CD4-positive, alpha-beta T cell (primary cell): ENCODE measurements around the gene ARPC5L. TPM values are rescaled to one million over a fixed set of nuclear protein-coding genes. Genes with fewer than 3 reads are reported as not detected.

Experiments used
- ATAC-seq: fragments of 200-7000 bp; cut with Tn5 transposase; one replicate; pipeline ENCODE4 v1.10.0; 2022; ENCODE audit warnings: mild to moderate bottlenecking; ENCODE audit not compliant: poor library complexity
- CTCF ChIA-PET: fragments of 350-600 bp; sonication (Branson Sonifier 250); formaldehyde crosslinking; loops from one replicate; lab custom pipeline; 2021; ENCODE audit warnings: antibody characterized with exemption, inconsistent platforms; lab: Charles Lee
- POLR2A ChIA-PET: fragments of 350-600 bp; sonication (Branson Sonifier 250); formaldehyde crosslinking; loops from one replicate; lab custom pipeline; 2021; ENCODE audit warnings: antibody characterized with exemption, inconsistent platforms; lab: Charles Lee
- DNase-seq, 14 experiments: peaks; one replicate each; pipeline ENCODE4 v3.0.0-alpha.2; 2013 to 2020; ENCODE audit warnings: mixed read lengths in 2 of 14
- H3K27ac ChIP-seq, 2 donors: one replicate each; pipeline versions ENCODE4 v1.5.1 to v1.7.0; 2013; ENCODE audit warnings: low read length in 2 of 2, low read depth in 1 of 2, mild to moderate bottlenecking in 1 of 2
- H3K27me3 ChIP-seq, 2 experiments: 1 replicate in 1 of 2; 2 replicates in 1 of 2; pipeline versions ENCODE4 v1.6.1 to v1.7.0; 2013; ENCODE audit warnings: low read length in 2 of 2, control low read depth in 1 of 2, mild to moderate bottlenecking in 1 of 2, moderate library complexity in 1 of 2; ENCODE audit not compliant: insufficient read depth in 2 of 2, control insufficient read depth in 1 of 2
- H3K36me3 ChIP-seq: one replicate; pipeline ENCODE4 v1.6.1; 2013; ENCODE audit warnings: low read length, control low read depth; ENCODE audit not compliant: insufficient read depth
- H3K4me1 ChIP-seq: one replicate; pipeline ENCODE4 v1.6.1; 2013; ENCODE audit warnings: low read length, control low read depth; ENCODE audit not compliant: insufficient read depth
- H3K4me3 ChIP-seq: one replicate; pipeline ENCODE4 v1.5.1; 2013; ENCODE audit warnings: mild to moderate bottlenecking, low read length, moderate library complexity
- H3K9me3 ChIP-seq, 2 experiments: 1 replicate in 1 of 2; 2 replicates in 1 of 2; pipeline versions ENCODE4 v1.6.1 to v1.7.0; 2013; ENCODE audit warnings: low read length in 2 of 2, mild to moderate bottlenecking in 2 of 2, control low read depth in 1 of 2, moderate library complexity in 1 of 2; ENCODE audit not compliant: control insufficient read depth in 1 of 2, insufficient read depth in 1 of 2
- H3K27ac Mint-ChIP-seq: one replicate; pipeline ENCODE4 v1.8.0; 2020; ENCODE audit warnings: mixed read lengths
- H3K27me3 Mint-ChIP-seq: one replicate; pipeline ENCODE4 v1.8.0; 2021; ENCODE audit warnings: mixed read lengths
- H3K36me3 Mint-ChIP-seq: one replicate; pipeline ENCODE4 v1.8.0; 2021; ENCODE audit warnings: low read depth, mixed read lengths
- H3K4me1 Mint-ChIP-seq: one replicate; pipeline ENCODE4 v1.8.0; 2021; ENCODE audit warnings: low read depth, mixed read lengths
- H3K4me3 Mint-ChIP-seq: one replicate; pipeline ENCODE4 v1.8.0; 2020; ENCODE audit warnings: mild to moderate bottlenecking, mixed read lengths
- H3K9me3 Mint-ChIP-seq: one replicate; pipeline ENCODE4 v1.8.0; 2020; ENCODE audit warnings: mixed read lengths
- CTCF ChIP-seq: fragments of 200-600 bp; IDR thresholded peaks from one replicate; pipeline ENCODE4 v1.8.0; 2022; ENCODE audit warnings: antibody characterized with exemption, mild to moderate bottlenecking
- intact Hi-C, 2 experiments: fragments of 100-400 bp; cut with DNase I in 1 of 2; cut with micrococcal nuclease in 1 of 2; formaldehyde crosslinking; loops; one replicate each; pipeline versions ENCODE4 v1.15.1 to v1.9.0; 2023 to 2025; cut with DNase I, micrococcal nuclease
- total RNA-seq, 174 experiments: library from RNA in 2 of 174; stranded (reverse) in 2 of 174; gene quantifications; one replicate each; pipeline ENCODE4 v1.2.3 and lab custom pipeline; 2021 to 2026

The ARPC5L gene
- total RNA-seq, 2 experiments from 2014 or later: 36.8 to 37.0 TPM

DNA sequence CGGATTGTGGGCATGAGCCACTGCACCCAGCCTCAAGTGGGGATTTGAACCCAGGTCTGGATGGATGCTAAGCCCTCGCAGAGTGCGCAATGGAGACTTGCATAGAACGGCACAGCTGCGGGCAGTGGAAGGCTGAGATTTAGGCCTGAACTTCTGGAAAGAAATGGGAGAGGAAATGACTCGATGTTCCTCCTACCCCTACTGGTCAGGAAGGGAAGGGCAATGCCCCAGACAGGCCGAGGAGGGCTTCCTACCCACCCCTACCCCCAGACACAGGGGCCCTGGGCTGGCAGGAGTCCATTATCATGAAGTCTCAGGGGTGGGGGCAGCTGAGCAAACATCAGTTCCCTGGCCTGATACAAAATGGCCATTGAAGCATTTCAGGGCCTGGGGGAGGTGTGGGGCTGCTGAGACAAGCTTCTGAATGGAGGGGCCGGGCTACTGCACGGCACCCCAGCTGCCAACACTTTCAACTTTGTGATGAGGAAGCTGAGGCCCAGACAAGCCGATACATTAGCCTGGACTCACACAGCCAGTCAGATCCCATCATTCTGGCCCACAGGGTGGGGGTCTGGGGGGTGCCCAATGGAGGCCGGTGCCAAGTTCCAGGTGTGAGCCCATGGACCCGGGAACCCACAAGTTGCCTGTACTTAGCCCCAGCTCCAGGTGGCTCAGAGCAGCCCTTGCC lies 22.2 kb upstream of the ARPC5L start:
- no peaks in the 10 kb centered on the region for H3K4me1 Mint-ChIP-seq
- no peak overlapping the region for H3K4me3 Mint-ChIP-seq
- ATAC-seq: no peak
- no peaks in the 10 kb centered on the region for H3K36me3 ChIP-seq
- no peaks in the 10 kb centered on the region for H3K9me3 ChIP-seq
- TF ChIP-seq CTCF: no peak
- H3K4me1 ChIP-seq: no peaks in the 10 kb centered on the region
- peaks cover 3 to 19% of the 10 kb centered on the region in 2 experiments for H3K27me3 ChIP-seq
- H3K27ac ChIP-seq: no peak overlapping the region
- DNase-seq: peak in 1 of 14 experiments; percentile 20
- POLR2A ChIA-PET: no interaction called here
- no peak overlapping the region for H3K4me3 ChIP-seq
- H3K36me3 Mint-ChIP-seq: no peaks in the 10 kb centered on the region
- intact Hi-C loops: no loop called here
- no peaks in the 10 kb centered on the region for H3K9me3 Mint-ChIP-seq
- peaks cover 41% of the 10 kb centered on the region for H3K27me3 Mint-ChIP-seq
- CTCF ChIA-PET: interaction anchor here (1.4 to 2.9 kb wide), 2 partner anchors 13 to 17 kb away, joined by 5 to 16 read pairs; partner anchors contain the start of gene WDR38
- no peak overlapping the region for H3K27ac Mint-ChIP-seq

DNA sequence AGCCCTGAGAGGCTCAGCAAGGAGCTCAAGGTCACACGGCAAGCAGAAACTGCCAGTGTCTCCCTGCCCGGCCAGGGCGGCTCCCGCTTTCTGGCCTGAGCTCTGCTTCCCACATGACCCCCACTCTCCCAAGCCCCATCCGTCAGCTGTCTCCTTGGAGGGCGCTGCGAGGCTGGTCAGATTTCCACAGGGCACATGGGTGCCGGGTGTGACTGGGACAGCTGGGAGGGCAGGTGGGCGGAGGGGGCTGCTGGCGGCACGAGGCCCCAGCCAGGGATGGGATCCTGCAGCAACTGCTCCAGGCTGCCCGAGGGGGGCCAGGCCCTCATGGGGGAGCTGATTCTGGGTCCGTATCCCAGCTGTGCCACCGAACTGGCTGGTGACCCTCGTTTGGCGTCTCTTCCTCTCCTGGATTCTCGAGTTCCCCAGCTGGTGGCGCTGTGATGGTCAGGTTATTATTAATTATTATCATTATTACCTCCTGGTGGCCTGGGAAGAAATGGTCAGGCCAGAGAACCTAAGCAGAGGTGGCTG lies 21.6 kb upstream of the ARPC5L start:
- no peak overlapping the region for H3K4me3 Mint-ChIP-seq
- H3K27me3 ChIP-seq: peaks cover 3 to 19% of the 10 kb centered on the region in 2 experiments
- no peaks in the 10 kb centered on the region for H3K4me1 ChIP-seq
- H3K4me3 ChIP-seq: no peak overlapping the region
- H3K9me3 ChIP-seq: no peaks in the 10 kb centered on the region
- peaks cover 37% of the 10 kb centered on the region for H3K27me3 Mint-ChIP-seq
- TF ChIP-seq CTCF: no peak
- CTCF ChIA-PET: interaction anchor here (1.4 to 2.9 kb wide), 2 partner anchors 13 to 16 kb away, joined by 5 to 16 read pairs; partner anchors contain the start of gene WDR38
- ATAC-seq: no peak
- intact Hi-C loops: no loop called here
- DNase-seq: no peak
- POLR2A ChIA-PET: no interaction called here
- H3K9me3 Mint-ChIP-seq: no peaks in the 10 kb centered on the region
- no peaks in the 10 kb centered on the region for H3K36me3 Mint-ChIP-seq
- H3K27ac Mint-ChIP-seq: no peak overlapping the region
- H3K4me1 Mint-ChIP-seq: no peaks in the 10 kb centered on the region
- no peak overlapping the region for H3K27ac ChIP-seq
- no peaks in the 10 kb centered on the region for H3K36me3 ChIP-seq

- ChIA-PET POLR2A (no interaction called here), CTCF (interaction anchor here (1.4 to 2.9 kb wide), 2 partner anchors 12 to 15 kb away, joined by 5 to 16 read pairs; partner anchors contain the start of gene WDR38)
- no peak overlapping the region for H3K27ac ChIP-seq
- Mint-ChIP-seq H3K36me3 (no peaks in the 10 kb centered on the region), H3K27ac (no peak overlapping the region), H3K9me3 (no peaks in the 10 kb centered on the region), H3K4me3 (no peak overlapping the region), H3K27me3 (peaks cover 31% of the 10 kb centered on the region), H3K4me1 (no peaks in the 10 kb centered on the region)
- H3K27me3 ChIP-seq: peaks cover 3 to 19% of the 10 kb centered on the region in 2 experiments
- H3K4me3 ChIP-seq: no peak overlapping the region
- intact Hi-C loops: no loop called here
- TF ChIP-seq CTCF: no peak
- no peaks in the 10 kb centered on the region for H3K9me3 ChIP-seq
- no peak for ATAC-seq
- H3K36me3 ChIP-seq: no peaks in the 10 kb centered on the region
- no peak for DNase-seq
- no peaks in the 10 kb centered on the region for H3K4me1 ChIP-seq
Measured at GRCh38 chr9:124841075-124841821, 20.7 kb upstream of the ARPC5L start.
